ENCODE measurements around the gene CIRBP.

Gene CIRBP

GRCh38 chr19:1281569-1282287 lies 12.6 kb downstream of the CIRBP start:
- POLR2A ChIA-PET, result no interaction called here
- TF ChIP-seq, protein P1, sequence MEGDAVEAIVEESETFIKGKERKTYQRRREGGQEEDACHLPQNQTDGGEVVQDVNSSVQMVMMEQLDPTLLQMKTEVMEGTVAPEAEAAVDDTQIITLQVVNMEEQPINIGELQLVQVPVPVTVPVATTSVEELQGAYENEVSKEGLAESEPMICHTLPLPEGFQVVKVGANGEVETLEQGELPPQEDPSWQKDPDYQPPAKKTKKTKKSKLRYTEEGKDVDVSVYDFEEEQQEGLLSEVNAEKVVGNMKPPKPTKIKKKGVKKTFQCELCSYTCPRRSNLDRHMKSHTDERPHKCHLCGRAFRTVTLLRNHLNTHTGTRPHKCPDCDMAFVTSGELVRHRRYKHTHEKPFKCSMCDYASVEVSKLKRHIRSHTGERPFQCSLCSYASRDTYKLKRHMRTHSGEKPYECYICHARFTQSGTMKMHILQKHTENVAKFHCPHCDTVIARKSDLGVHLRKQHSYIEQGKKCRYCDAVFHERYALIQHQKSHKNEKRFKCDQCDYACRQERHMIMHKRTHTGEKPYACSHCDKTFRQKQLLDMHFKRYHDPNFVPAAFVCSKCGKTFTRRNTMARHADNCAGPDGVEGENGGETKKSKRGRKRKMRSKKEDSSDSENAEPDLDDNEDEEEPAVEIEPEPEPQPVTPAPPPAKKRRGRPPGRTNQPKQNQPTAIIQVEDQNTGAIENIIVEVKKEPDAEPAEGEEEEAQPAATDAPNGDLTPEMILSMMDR (IDR thresholded peaks at IDR 0.05; ENCODE audit: control extremely low read depth, extremely low read depth, low read depth, missing control alignments), result no peak
- CTCF ChIA-PET, result interaction anchor here (4.3 kb wide), 1 partner anchor 38 kb away, joined by 20 read pairs; no protein-coding TSS in a partner anchor
- DNase-seq (ENCODE audit: extremely low spot score), result no peak

GRCh38 chr19:1282588-1283206 lies 13.6 kb downstream of the CIRBP start:
- POLR2A ChIA-PET, result no interaction called here
- no peak for DNase-seq (ENCODE audit: extremely low spot score)
- CTCF ChIA-PET, result interaction anchor here (0.9 kb wide), 1 partner anchor 90 kb away, joined by 3 read pairs; no protein-coding TSS in a partner anchor
- TF ChIP-seq, protein P1 (IDR thresholded peaks at IDR 0.05; ENCODE audit: control extremely low read depth, extremely low read depth, low read depth, missing control alignments), result no peak

- ChIA-PET POLR2A (no interaction called here), CTCF (interaction anchor here (0.9 to 1.2 kb wide), 3 partner anchors 17 to 89 kb away, joined by 3 to 4 read pairs (median 3); a partner anchor contains a TSS)
- TF ChIP-seq, protein P1 (IDR thresholded peaks at IDR 0.05; ENCODE audit: control extremely low read depth, extremely low read depth, low read depth, missing control alignments), result no peak
- no peak for DNase-seq (ENCODE audit: extremely low spot score)
Observed at GRCh38 chr19:1283207-1283916, 14.2 kb downstream of the CIRBP start.

DNA sequence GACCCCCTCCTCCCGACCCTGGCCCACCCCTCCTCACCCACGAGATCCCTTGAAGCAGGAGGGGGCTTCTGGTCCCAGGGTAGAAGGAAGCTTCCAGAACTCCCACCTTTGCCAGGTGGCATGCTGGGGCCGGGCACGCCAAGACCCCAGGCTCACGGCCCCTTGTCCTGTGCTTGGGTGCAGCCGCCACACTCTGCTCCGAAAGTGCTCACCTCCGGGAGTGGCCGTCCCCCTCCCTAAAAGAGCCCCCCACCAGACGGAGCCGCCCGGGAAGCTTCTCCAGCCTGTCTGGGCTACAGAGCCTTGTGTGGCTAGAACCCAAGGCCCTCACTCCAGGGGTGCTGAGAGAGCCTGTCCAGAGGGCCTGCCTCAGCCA lies 14.8 kb downstream of the CIRBP start:
- no peak for DNase-seq (ENCODE audit: extremely low spot score)
- ChIA-PET POLR2A (interaction anchor here (0.9 kb wide), 1 partner anchor 9 kb away, joined by 4 read pairs; the partner anchor contains the start of gene FAM174C), CTCF (interaction anchor here (0.9 to 1.4 kb wide), 3 partner anchors 18 to 88 kb away, joined by 3 to 9 read pairs (median 4); a partner anchor contains a TSS)
- TF ChIP-seq, protein P1 (IDR thresholded peaks at IDR 0.05; ENCODE audit: control extremely low read depth, extremely low read depth, low read depth, missing control alignments), result no peak

DNA sequence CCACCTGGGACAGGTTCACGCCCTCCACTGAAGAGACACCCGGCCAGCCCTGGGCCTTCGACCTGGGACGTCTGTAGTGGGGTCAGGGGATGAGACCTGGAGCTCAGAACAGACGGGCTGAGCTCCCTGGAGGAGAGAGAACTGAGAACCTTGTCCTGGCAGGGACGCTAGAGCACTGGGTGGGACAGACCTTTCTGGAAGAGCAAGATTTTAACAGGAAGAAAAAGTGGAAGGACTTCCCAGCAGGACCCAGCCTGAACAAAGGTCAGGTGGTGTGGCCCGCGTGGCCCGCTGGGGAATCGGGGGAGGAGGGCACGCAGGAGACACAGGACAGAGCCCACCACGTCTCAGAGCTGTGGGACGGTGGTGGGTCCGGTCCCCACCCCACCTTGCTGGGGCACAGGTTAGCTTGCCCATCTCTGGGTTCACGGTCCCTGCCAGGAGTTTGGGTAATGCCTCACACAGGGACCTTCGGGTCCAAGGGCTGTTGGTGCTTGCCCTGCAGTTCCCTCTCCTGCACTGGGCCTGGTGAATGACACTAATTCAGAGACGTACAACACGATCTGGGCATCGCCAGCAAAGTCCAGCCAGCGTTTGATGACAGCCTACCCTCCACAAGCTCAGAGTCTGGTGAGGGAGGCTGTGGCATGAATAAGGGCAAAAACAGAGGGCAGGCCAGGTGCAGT lies 15.3 kb downstream of the CIRBP start:
- TF ChIP-seq, protein P1 (IDR thresholded peaks at IDR 0.05; ENCODE audit: control extremely low read depth, extremely low read depth, low read depth, missing control alignments), result no peak
- no peak for DNase-seq (ENCODE audit: extremely low spot score)
- ChIA-PET CTCF (interaction anchor here (0.9 to 1.4 kb wide), 3 partner anchors 18 to 88 kb away, joined by 3 to 9 read pairs (median 4); a partner anchor contains a TSS), POLR2A (interaction anchor here (0.7 to 0.9 kb wide), 2 partner anchors 9 to 15 kb away, joined by 3 to 4 read pairs; partner anchors contain the start of genes CIRBP and FAM174C)

All from GM10248 (cell line).